GM21526 (cell line): Measurements from ENCODE around the gene HEXD.

Experiments used
- ATAC-seq: cut with Tn5 transposase; IDR thresholded peaks from one replicate; pipeline ENCODE4 v1.9.1; 2021; ENCODE audit warnings: moderate library complexity; ENCODE audit not compliant: unreplicated experiment, low FRiP score

Gene HEXD

DNA sequence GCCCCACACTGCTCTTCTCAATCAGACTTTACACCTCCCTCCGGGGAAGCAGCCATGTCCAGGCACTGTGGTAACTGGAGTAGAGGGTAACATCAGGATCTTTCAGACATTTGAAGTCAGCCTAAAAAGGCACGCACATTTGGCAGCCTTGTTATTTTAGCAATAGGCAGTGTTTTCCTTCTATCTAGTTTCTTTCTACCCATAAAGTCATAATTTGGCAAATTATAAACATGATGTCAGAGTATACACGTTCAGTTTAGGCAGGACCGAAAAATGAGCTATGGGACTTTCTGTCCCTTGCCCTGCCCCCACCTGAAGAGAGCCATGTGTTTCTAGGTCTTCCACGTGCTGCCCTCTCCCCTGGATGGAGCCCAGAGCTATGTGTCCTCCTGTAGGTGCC is 61.5 kb downstream of the HEXD start:
- ATAC-seq, result no peak

DNA sequence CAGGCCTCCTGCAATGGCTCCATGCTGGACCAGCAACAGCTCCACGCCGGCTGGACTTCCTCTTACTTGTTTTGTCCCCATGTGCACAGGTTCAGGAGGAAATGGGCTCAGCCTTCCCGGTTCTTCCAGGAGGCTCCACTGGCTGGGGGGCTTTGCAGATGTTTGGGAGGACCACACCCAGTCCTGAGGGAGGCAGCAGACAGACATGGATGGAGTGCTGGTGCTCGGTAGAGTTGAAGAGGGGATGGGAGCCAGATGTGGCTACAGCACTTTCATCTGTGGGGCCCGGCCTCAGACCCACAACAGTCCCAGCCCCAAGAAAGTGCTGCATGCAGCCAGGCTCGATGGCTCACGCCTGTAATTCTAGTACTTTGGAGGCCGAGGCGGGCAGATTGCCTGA is 62.2 kb downstream of the HEXD start:
- no peak for ATAC-seq

DNA sequence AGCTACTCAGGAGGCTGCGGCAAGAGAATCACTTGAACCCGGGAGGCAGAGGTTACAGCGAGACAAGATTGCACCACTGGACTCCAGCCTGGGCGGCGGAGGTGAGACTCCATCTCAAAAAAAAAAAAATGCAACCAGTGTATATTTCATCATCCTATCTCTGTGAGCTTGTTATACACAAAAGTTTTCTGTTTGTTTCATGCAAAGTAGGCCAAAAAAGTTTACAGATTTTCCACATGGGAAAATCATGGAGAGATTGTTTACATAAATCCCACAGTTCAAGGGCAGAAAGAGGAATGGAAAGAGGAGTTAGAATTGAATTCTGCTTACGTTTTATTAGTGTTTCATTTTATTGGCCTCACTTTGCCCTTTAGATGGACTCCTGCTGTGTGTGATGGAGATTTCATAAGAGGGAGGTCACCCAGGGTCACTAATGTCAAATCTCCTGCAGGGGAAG is 65.1 kb downstream of the HEXD start:
- ATAC-seq, result no peak

DNA sequence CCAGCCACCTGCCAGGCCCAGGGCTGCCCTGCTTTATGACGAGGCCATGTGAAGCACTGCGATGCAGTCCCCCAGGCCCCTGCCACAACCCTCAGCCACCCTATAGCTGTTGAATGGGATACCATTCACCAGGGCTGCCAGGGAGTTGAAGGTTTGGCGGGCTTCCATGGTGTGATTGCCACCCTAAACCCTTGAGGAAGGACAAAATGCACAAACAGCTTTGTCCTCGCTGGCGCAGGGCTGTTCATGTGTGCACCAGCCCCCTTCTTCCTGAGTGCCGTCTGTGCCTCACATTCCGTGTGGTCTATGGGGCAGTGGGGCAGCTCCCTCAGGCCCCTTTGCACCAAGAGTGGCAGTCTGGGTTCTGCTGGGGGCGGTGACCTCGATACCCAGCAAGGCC is 65.7 kb downstream of the HEXD start:
- ATAC-seq, result no peak

GRCh38 chr17:82486231-82487094 is 68.3 kb downstream of the HEXD start:
- ATAC-seq, result no peak

GRCh38 chr17:82487910-82488309 is 69.8 kb downstream of the HEXD start:
- ATAC-seq, result no peak

DNA sequence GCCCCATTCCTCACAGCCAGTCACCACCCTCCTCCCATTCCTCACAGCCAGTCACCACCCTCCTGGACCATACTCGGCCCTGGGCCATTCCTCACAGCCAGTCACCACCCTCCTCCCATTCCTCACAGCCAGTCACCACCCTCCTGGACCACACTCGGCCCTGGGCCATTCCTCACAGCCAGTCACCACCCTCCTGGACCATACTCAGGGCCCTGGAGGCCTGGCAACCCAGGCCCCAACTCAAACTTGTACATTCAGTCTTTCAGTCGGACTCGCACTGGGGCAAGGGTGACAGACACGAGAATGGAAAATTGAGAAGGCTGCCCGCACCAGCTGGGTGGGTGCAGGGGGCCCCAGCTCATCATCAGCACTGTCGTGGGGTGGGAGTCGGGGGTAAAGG is 71.0 kb downstream of the HEXD start:
- ATAC-seq, result no peak

DNA sequence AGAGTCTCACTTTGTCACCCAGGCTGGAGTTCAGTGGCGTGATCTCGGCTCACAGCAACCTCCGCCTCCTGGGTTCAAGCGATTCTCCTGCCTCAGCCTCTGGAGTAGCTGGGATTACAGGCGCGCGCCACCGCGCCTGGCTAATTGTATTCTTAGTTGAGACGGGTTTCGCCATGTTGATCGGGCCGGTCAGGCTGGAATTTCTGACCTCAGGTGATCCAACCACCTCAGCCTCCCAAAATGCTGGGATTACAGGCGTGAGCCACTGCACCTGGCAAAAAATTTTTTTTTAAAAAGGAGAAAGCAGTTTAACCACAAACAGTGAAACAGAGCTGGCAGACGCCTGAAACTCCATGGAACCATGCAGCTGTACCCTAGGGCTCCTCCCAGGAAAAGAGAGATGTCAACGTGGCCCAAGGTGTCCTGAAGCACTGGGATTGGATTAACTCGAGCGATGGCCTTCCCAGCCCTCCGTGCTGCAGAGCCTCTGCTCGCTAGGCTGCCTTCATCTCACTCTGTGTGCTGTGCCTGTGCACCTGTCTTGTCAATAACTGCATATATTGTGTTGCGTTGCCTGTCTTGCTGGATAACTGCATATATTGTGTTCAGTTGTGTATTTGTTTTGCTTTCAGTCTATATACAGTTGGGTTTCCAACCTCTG is 71.8 kb downstream of the HEXD start:
- ATAC-seq, result no peak

- no peak for ATAC-seq
Observed at GRCh38 chr17:82490512-82491195, 72.5 kb downstream of the HEXD start.

GRCh38 chr17:82491196-82491530 is 73.0 kb downstream of the HEXD start:
- no peak for ATAC-seq

GRCh38 chr17:82491533-82491932 is 73.4 kb downstream of the HEXD start:
- ATAC-seq, result no peak
